B cell (primary cell): ENCODE measurements around the gene SMPD3. TPM values are rescaled to one million over a fixed set of nuclear protein-coding genes. Genes with fewer than 3 reads are reported as not detected.

Experiments
- ATAC-seq: fragments of 200-7000 bp; cut with Tn5 transposase; one replicate; pipeline ENCODE4 v1.10.0; 2021; ENCODE audit warnings: low read depth, mild to moderate bottlenecking, moderate number of reproducible peaks, moderate library complexity
- CTCF ChIA-PET: fragments of 350-600 bp; sonication (Branson Sonifier 250); formaldehyde crosslinking; loops from one replicate; lab custom pipeline; 2021; ENCODE audit warnings: antibody characterized with exemption, inconsistent platforms; lab: Charles Lee
- POLR2A ChIA-PET: fragments of 350-600 bp; sonication (Branson Sonifier 250); formaldehyde crosslinking; loops from one replicate; lab custom pipeline; 2021; ENCODE audit warnings: antibody characterized with exemption; lab: Charles Lee
- DNase-seq: peaks from one replicate; pipeline ENCODE4 v3.0.0; 2013
- H2AFZ ChIP-seq: 2 replicates; pipeline ENCODE4 v1.6.1; 2012; ENCODE audit warnings: mild to moderate bottlenecking, low read depth, low read length; ENCODE audit not compliant: insufficient read depth, poor library complexity, severe bottlenecking
- H3K27ac ChIP-seq, 2 donors: 1 replicate in 1 of 2; 2 replicates in 1 of 2; pipeline ENCODE4 v1.5.1; 2012 to 2013; ENCODE audit warnings: low read length in 2 of 2, mild to moderate bottlenecking in 2 of 2, moderate library complexity in 1 of 2
- H3K27me3 ChIP-seq, 4 experiments: fragments of 200-600 bp in 1 of 4; sonication (generic) in 1 of 4; replicated peaks in 1 of 4; 1 replicate in 2 of 4; 2 replicates in 2 of 4; pipeline versions ENCODE4 v1.6.1 to v1.7.0; 2013 to 2016; ENCODE audit warnings: low read length in 3 of 4, mild to moderate bottlenecking in 2 of 4, mixed read lengths in 1 of 4, moderate library complexity in 1 of 4; ENCODE audit not compliant: insufficient read depth in 4 of 4, control insufficient read depth in 3 of 4; ENCODE audit errors: control extremely low read depth in 1 of 4
- H3K36me3 ChIP-seq, 2 experiments: replicated peaks in 1 of 2; 1 replicate in 1 of 2; 2 replicates in 1 of 2; pipeline versions ENCODE4 v1.6.1 to v1.7.1; 2013; ENCODE audit warnings: low read length in 1 of 2; ENCODE audit not compliant: insufficient read depth in 2 of 2, control insufficient read depth in 1 of 2; ENCODE audit errors: control extremely low read depth in 1 of 2, extremely low read depth in 1 of 2
- H3K4me1 ChIP-seq, 2 donors: fragments of 200-600 bp in 1 of 2; sonication (generic) in 1 of 2; 1 replicate in 1 of 2; 2 replicates in 1 of 2; pipeline versions ENCODE4 v1.5.1 to v1.6.1; 2013 to 2017; ENCODE audit warnings: low read length in 2 of 2; ENCODE audit not compliant: control insufficient read depth in 2 of 2, insufficient read depth in 2 of 2
- H3K4me2 ChIP-seq: replicated peaks from 2 replicates; pipeline ENCODE3; 2012; ENCODE audit warnings: mild to moderate bottlenecking, low read depth, low read length; ENCODE audit not compliant: poor library complexity, severe bottlenecking
- H3K4me3 ChIP-seq, 5 experiments: fragments of 200-600 bp in 1 of 5; sonication (generic) in 1 of 5; 1 replicate in 3 of 5; 2 replicates in 2 of 5; pipeline versions ENCODE4 v1.5.1 to v1.7.0; 2011 to 2016; ENCODE audit warnings: low read length in 4 of 5, mild to moderate bottlenecking in 4 of 5, low read depth in 2 of 5, control low read depth in 1 of 5, moderate library complexity in 1 of 5; ENCODE audit not compliant: insufficient read depth in 1 of 5; ENCODE audit errors: control extremely low read depth in 1 of 5, extremely low read depth in 1 of 5
- H3K79me2 ChIP-seq: fragments of 200-600 bp; sonication (generic); one replicate; pipeline ENCODE4 v1.6.0; 2016; ENCODE audit warnings: low read length; ENCODE audit not compliant: control insufficient read depth, insufficient read depth
- H3K9ac ChIP-seq: fragments of 200-600 bp; sonication (generic); 2 replicates; pipeline ENCODE4 v1.6.1; 2017; ENCODE audit warnings: mild to moderate bottlenecking, low read length, moderate library complexity
- H3K9me3 ChIP-seq, 3 donors: one replicate each; pipeline versions ENCODE4 v1.6.1 to v1.7.1; 2013; ENCODE audit warnings: low read length in 2 of 3; ENCODE audit not compliant: control insufficient read depth in 2 of 3, insufficient read depth in 1 of 3; ENCODE audit errors: control extremely low read depth in 1 of 3
- H4K20me1 ChIP-seq: 2 replicates; pipeline ENCODE4 v1.6.0; 2012; ENCODE audit warnings: mild to moderate bottlenecking, low read length; ENCODE audit not compliant: insufficient read depth, control insufficient read depth, poor library complexity, severe bottlenecking
- H3K27ac Mint-ChIP-seq: one replicate; pipeline ENCODE4 v1.8.0; 2021; ENCODE audit warnings: mixed read lengths
- H3K27me3 Mint-ChIP-seq: one replicate; pipeline ENCODE4 v1.8.0; 2021; ENCODE audit warnings: mixed read lengths
- H3K4me1 Mint-ChIP-seq: one replicate; pipeline ENCODE4 v1.8.0; 2021; ENCODE audit warnings: mixed read lengths
- H3K4me3 Mint-ChIP-seq: one replicate; pipeline ENCODE4 v1.8.0; 2021; ENCODE audit warnings: mixed read lengths
- H3K9me3 Mint-ChIP-seq: one replicate; pipeline ENCODE4 v1.8.0; 2022; ENCODE audit warnings: mixed read lengths; ENCODE audit not compliant: insufficient read depth
- CTCF ChIP-seq: fragments of 200-600 bp; IDR thresholded peaks from one replicate; pipeline ENCODE4 v1.8.0; 2022; ENCODE audit warnings: antibody characterized with exemption, mild to moderate bottlenecking
- EZH2 ChIP-seq: IDR thresholded peaks from 2 replicates; pipeline ENCODE4 v1.6.1; 2012; ENCODE audit warnings: borderline replicate concordance, low read depth, mild to moderate bottlenecking, moderate library complexity, low read length; ENCODE audit not compliant: insufficient read depth, poor library complexity, severe bottlenecking
- WGBS: methylation state at CpG from one replicate; pipeline ENCODE4 v1.1.5; 2013; ENCODE audit warnings: missing lambda C conversion rate; ENCODE audit not compliant: insufficient coverage; 5-methylcytosine and 5-hydroxymethylcytosine counted together
- intact Hi-C: fragments of 100-400 bp; cut with micrococcal nuclease; formaldehyde crosslinking; loops from one replicate; pipeline ENCODE4 v1.10.0; 2022
- polyA plus RNA-seq: library from polyadenylated mRNA; depleted of rRNA; stranded (reverse); fragments of >200 nt; gene quantifications from 2 replicates; pipeline ENCODE4 v1.2.3, GENCODE V29; 2012
- total RNA-seq, 2 donors: library from RNA; stranded (reverse); fragments of 120-200 nt in 1 of 2; gene quantifications; 1 replicate in 1 of 2; 2 replicates in 1 of 2; pipeline versions ENCODE4 v1.2.3 to v1.2.4, GENCODE V29; 2013 to 2022

The SMPD3 gene
- total and polyA plus RNA-seq, 2 donors (not counting 1 experiment from before 2014, with no cell fraction given): 1.2 to 2.8 TPM

- ATAC-seq (no peak), DNase-seq (no peak)
- Histone ChIP-seq H3K36me3 (no peaks in the 10 kb centered on the region), H3K4me2 (no peak overlapping the region), H3K9ac (no peak overlapping the region), H3K27ac (no peak overlapping the region), H3K9me3 (peaks cover 0 to 7% (median 0%) of the 10 kb centered on the region in 3 donors), H3K4me3 (no peak overlapping the region), H4K20me1 (no peaks in the 10 kb centered on the region), H3K27me3 (peaks cover 0 to 7% (median 0%) of the 10 kb centered on the region in 4 experiments), H3K79me2 (no peaks in the 10 kb centered on the region), H2AFZ (no peak overlapping the region), H3K4me1 (peaks cover 22 to 25% of the 10 kb centered on the region in 2 donors)
- ChIA-PET CTCF (no interaction called here), POLR2A (no interaction called here)
- Mint-ChIP-seq H3K9me3 (peaks cover 2% of the 10 kb centered on the region), H3K27ac (no peak overlapping the region), H3K4me1 (peaks cover 20% of the 10 kb centered on the region), H3K4me3 (no peak overlapping the region), H3K27me3 (no peaks in the 10 kb centered on the region)
- WGBS: no CpG with 5 or more reads among the region's 1 CpG
- intact Hi-C loops: no loop called here
- TF ChIP-seq EZH2 (no peak), CTCF (no peak)
Measured at GRCh38 chr16:68490358-68490757, 42.0 kb upstream of the SMPD3 start.

- no peak overlapping the region for H3K27ac ChIP-seq
- no CpG with 5 or more reads among the region's 2 CpGs for WGBS
- no peak overlapping the region for H3K4me3 ChIP-seq
- CTCF ChIA-PET: no interaction called here
- no peak overlapping the region for H3K9ac ChIP-seq
- H3K4me1 Mint-ChIP-seq: peaks cover 20% of the 10 kb centered on the region
- TF ChIP-seq EZH2: no peak
- no peaks in the 10 kb centered on the region for H3K36me3 ChIP-seq
- H3K79me2 ChIP-seq: no peaks in the 10 kb centered on the region
- peaks cover 22 to 25% of the 10 kb centered on the region in 2 donors for H3K4me1 ChIP-seq
- no peaks in the 10 kb centered on the region for H4K20me1 ChIP-seq
- POLR2A ChIA-PET: no interaction called here
- H3K27ac Mint-ChIP-seq: no peak overlapping the region
- peaks cover 0 to 7% (median 0%) of the 10 kb centered on the region in 4 experiments for H3K27me3 ChIP-seq
- no peak overlapping the region for H3K4me2 ChIP-seq
- no peak overlapping the region for H3K4me3 Mint-ChIP-seq
- ATAC-seq (no peak), DNase-seq (no peak)
- intact Hi-C loops: no loop called here
- no peaks in the 10 kb centered on the region for H3K27me3 Mint-ChIP-seq
- no peak overlapping the region for H2AFZ ChIP-seq
- no peaks in the 10 kb centered on the region for H3K9me3 ChIP-seq
- no peaks in the 10 kb centered on the region for H3K9me3 Mint-ChIP-seq
Measured at GRCh38 chr16:68488554-68488953, 40.2 kb upstream of the SMPD3 start.
